Osteoblast (primary cell): ENCODE measurements around the gene RALGPS2. TPM values are rescaled to one million over a fixed set of nuclear protein-coding genes. Genes with fewer than 3 reads are reported as not detected.

Experiments used
- DNase-seq: peaks from one replicate; pipeline ENCODE4 v3.0.0; 2011; ENCODE audit warnings: low spot score, mixed read lengths; ENCODE audit not compliant: insufficient read length; ENCODE audit errors: missing footprints
- H2AFZ ChIP-seq: 2 replicates; pipeline ENCODE4 v1.6.0; 2011; ENCODE audit warnings: mild to moderate bottlenecking, low read length
- H3K27ac ChIP-seq: 2 replicates; pipeline ENCODE4 v1.5.1; 2011; ENCODE audit warnings: mild to moderate bottlenecking, low read depth, low read length, moderate library complexity
- H3K27me3 ChIP-seq: 2 replicates; pipeline ENCODE4 v1.6.0; 2012; ENCODE audit warnings: mild to moderate bottlenecking, control low read depth, inconsistent platforms, low read length, moderate library complexity; ENCODE audit not compliant: insufficient read depth
- H3K36me3 ChIP-seq: 2 replicates; pipeline ENCODE4 v1.5.1; 2011; ENCODE audit warnings: mild to moderate bottlenecking, low read length, control low read depth, moderate library complexity; ENCODE audit not compliant: insufficient read depth
- H3K4me1 ChIP-seq: 2 replicates; pipeline ENCODE4 v1.5.1; 2011; ENCODE audit warnings: mild to moderate bottlenecking, low read length, control low read depth, moderate library complexity; ENCODE audit not compliant: insufficient read depth
- H3K4me2 ChIP-seq: 2 replicates; pipeline ENCODE4 v1.6.0; 2011; ENCODE audit warnings: mild to moderate bottlenecking, low read length; ENCODE audit not compliant: insufficient read depth
- H3K4me3 ChIP-seq: fragments of 200-600 bp; sonication (generic); 3 replicates; pipeline ENCODE4 v1.5.1; 2012; ENCODE audit warnings: mild to moderate bottlenecking, low read length, inconsistent platforms; ENCODE audit not compliant: insufficient read depth
- H3K79me2 ChIP-seq: 2 replicates; pipeline ENCODE4 v1.6.0; 2012; ENCODE audit warnings: mild to moderate bottlenecking, low read length, control low read depth, inconsistent platforms; ENCODE audit not compliant: insufficient read depth
- H3K9me3 ChIP-seq: 2 replicates; pipeline ENCODE4 v1.5.1; 2011; ENCODE audit warnings: low read depth, low read length, control low read depth
- H4K20me1 ChIP-seq: 2 replicates; pipeline ENCODE4 v1.6.0; 2012; ENCODE audit warnings: mild to moderate bottlenecking, low read length, control low read depth; ENCODE audit not compliant: insufficient read depth
- CTCF ChIP-seq: IDR thresholded peaks from 2 replicates; pipeline ENCODE4 v1.5.1; 2011; ENCODE audit warnings: mild to moderate bottlenecking, low read depth, low read length, moderate library complexity; ENCODE audit errors: extremely low read depth
- total RNA-seq: library from RNA; depleted of rRNA; stranded (reverse); fragments of >200 nt; gene quantifications from 2 replicates; pipeline ENCODE4 v1.2.3, GENCODE V29; 2012

RALGPS2 gene
- total RNA-seq, 1 donor = 40.2 TPM

GRCh38 chr1:178951600-178951999, 226.6 kb downstream of the RALGPS2 start:
- Histone ChIP-seq H4K20me1 (no peaks in the 10 kb centered on the region), H3K79me2 (no peaks in the 10 kb centered on the region), H3K4me2 (no peak overlapping the region), H2AFZ (no peak overlapping the region), H3K27me3 (peaks cover 3% of the 10 kb centered on the region), H3K4me1 (no peaks in the 10 kb centered on the region), H3K36me3 (no peaks in the 10 kb centered on the region), H3K27ac (no peak overlapping the region), H3K9me3 (no peaks in the 10 kb centered on the region), H3K4me3 (no peak overlapping the region)
- DNase-seq = no peak
- no peak for TF ChIP-seq CTCF

DNA sequence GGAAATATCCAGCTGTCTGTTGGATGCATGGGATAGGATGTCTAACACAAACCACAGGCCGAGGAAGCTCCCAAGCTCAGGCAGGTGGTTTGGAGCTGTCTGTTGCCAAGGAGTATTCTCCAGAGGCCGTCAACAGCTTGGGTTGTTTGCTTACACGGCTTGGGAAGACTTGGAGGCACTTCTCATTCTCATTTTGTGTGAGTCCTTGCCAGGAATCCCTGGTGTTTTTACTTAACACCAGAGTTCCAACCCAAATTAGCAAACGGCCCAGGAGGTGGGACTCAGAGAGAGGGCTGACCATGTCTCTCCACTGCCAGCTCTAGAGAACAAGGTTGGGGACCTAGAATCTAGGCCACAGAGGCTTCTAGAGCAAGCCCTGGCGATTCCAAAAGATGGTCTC, 228.0 kb downstream of the RALGPS2 start:
- Histone ChIP-seq H3K4me1 (no peaks in the 10 kb centered on the region), H3K27me3 (peaks cover 3% of the 10 kb centered on the region), H3K79me2 (no peaks in the 10 kb centered on the region), H3K9me3 (no peaks in the 10 kb centered on the region), H2AFZ (no peak overlapping the region), H3K27ac (no peak overlapping the region), H3K36me3 (no peaks in the 10 kb centered on the region), H3K4me3 (no peak overlapping the region), H3K4me2 (no peak overlapping the region), H4K20me1 (no peaks in the 10 kb centered on the region)
- no peak for TF ChIP-seq CTCF
- DNase-seq = no peak

DNA sequence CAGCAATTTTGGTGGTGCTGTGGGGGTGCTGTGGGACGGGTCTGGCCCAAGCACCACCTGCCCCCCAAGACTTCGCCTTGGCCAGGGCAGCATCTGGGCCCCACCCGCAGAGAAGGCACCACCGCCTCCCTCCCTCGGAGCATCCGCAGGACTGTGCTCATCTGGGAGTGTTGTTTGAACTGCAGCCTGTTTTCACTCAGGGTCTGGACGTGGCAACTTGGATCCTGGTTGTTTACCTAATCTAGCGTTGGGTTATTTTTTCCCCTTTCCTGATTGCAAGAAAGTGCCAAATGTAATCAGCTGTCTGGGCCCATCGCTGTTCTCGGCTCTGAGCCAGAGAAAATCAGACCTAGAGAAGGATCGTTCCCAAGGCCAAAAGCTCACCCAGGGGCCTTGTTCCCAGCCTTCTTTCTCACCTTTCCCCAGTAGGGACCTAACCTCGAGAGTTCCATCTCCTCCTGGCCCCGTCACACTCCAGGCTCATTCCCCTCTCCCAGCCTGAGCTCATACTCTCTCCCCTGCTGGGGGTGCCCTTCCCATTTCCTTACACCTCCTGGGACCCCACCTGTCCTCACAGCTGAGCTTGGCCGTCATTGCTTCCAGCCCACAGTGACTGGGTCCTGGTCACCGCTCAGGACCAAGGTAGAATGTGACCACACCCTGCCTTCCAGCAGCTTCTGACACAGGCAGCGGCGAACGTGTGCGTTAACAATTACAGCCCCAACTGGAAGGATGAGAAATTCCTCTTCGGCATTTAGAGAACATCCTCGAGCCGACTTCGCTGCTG, 228.7 kb downstream of the RALGPS2 start:
- DNase-seq = no peak
- H3K36me3 ChIP-seq = no peaks in the 10 kb centered on the region
- H2AFZ ChIP-seq = no peak overlapping the region
- TF ChIP-seq CTCF = no peak
- no peak overlapping the region for H3K4me3 ChIP-seq
- no peaks in the 10 kb centered on the region for H3K4me1 ChIP-seq
- H3K27ac ChIP-seq = no peak overlapping the region
- no peaks in the 10 kb centered on the region for H3K79me2 ChIP-seq
- peaks cover 3% of the 10 kb centered on the region for H3K27me3 ChIP-seq
- H4K20me1 ChIP-seq = no peaks in the 10 kb centered on the region
- no peak overlapping the region for H3K4me2 ChIP-seq
- no peaks in the 10 kb centered on the region for H3K9me3 ChIP-seq

- no peak for DNase-seq
Measured at GRCh38 chr1:178954325-178954690, 229.3 kb downstream of the RALGPS2 start.

More at GRCh38 chr1:178954325-178954690, 229.3 kb downstream of the RALGPS2 start:
- Histone ChIP-seq H3K27ac (no peak overlapping the region), H2AFZ (no peak overlapping the region), H3K4me2 (no peak overlapping the region), H3K36me3 (no peaks in the 10 kb centered on the region), H3K4me1 (no peaks in the 10 kb centered on the region), H3K79me2 (no peaks in the 10 kb centered on the region), H3K4me3 (no peak overlapping the region), H4K20me1 (no peaks in the 10 kb centered on the region), H3K27me3 (no peaks in the 10 kb centered on the region), H3K9me3 (no peaks in the 10 kb centered on the region)
- TF ChIP-seq CTCF = no peak
